PFSK-1 (cell line): Measurements from ENCODE around the gene RBBP9.

Experiments used
- FOXP2 ChIP-seq: optimal IDR thresholded peaks from 2 replicates; pipeline ENCODE3; 2011; ENCODE audit warnings: borderline replicate concordance, control low read depth, inconsistent platforms; ENCODE audit not compliant: insufficient read depth; ENCODE audit errors: extremely low read length, extremely low read depth
- POLR2AphosphoS5 ChIP-seq: IDR thresholded peaks from 2 replicates; pipeline ENCODE4 v1.6.1; 2012; ENCODE audit warnings: low read depth, mild to moderate bottlenecking, control low read depth, low read length, moderate library complexity
- SIN3A ChIP-seq: IDR thresholded peaks from 2 replicates; pipeline ENCODE4 v1.6.1; 2012; ENCODE audit warnings: mild to moderate bottlenecking, low read length, moderate library complexity, borderline replicate concordance; ENCODE audit not compliant: insufficient read depth
- TAF1 ChIP-seq: IDR thresholded peaks from 2 replicates; pipeline ENCODE4 v1.6.1; 2012; ENCODE audit warnings: low read length, control low read depth, borderline replicate concordance; ENCODE audit not compliant: insufficient read depth
- TF ChIP-seq, protein P1 (sequence below), 2 experiments: IDR thresholded peaks; 2 replicates each; pipeline versions ENCODE4 v1.6.1 to v1.8.0; 2011 to 2012; ENCODE audit warnings: low read depth in 2 of 2, low read length in 2 of 2, control low read depth in 1 of 2, inconsistent platforms in 1 of 2, mild to moderate bottlenecking in 1 of 2, moderate library complexity in 1 of 2; ENCODE audit not compliant: insufficient read depth in 1 of 2

The RBBP9 gene

DNA sequence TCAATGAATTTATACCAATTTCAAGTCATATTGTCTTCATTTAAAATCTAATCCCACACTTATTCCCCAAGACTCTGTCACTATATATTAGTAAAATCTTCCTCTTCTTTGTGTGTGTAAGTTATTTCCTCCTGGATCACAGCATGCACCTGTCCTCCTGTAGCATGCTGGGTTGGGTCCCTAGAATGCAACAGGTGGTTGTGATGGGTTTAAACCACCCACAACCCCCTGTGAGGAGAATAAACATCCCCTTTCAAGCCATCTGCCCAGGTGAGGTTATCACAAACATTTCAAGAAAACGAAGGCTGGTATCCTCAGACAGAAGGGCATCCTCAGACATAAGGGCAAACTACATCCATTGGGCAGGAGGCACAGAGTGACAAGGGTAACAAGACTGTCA lies 56.6 kb downstream of the RBBP9 start:
- TF ChIP-seq TAF1 (no peak), POLR2AphosphoS5 (no peak), SIN3A (no peak), FOXP2 (no peak)
- TF ChIP-seq, protein P1, sequence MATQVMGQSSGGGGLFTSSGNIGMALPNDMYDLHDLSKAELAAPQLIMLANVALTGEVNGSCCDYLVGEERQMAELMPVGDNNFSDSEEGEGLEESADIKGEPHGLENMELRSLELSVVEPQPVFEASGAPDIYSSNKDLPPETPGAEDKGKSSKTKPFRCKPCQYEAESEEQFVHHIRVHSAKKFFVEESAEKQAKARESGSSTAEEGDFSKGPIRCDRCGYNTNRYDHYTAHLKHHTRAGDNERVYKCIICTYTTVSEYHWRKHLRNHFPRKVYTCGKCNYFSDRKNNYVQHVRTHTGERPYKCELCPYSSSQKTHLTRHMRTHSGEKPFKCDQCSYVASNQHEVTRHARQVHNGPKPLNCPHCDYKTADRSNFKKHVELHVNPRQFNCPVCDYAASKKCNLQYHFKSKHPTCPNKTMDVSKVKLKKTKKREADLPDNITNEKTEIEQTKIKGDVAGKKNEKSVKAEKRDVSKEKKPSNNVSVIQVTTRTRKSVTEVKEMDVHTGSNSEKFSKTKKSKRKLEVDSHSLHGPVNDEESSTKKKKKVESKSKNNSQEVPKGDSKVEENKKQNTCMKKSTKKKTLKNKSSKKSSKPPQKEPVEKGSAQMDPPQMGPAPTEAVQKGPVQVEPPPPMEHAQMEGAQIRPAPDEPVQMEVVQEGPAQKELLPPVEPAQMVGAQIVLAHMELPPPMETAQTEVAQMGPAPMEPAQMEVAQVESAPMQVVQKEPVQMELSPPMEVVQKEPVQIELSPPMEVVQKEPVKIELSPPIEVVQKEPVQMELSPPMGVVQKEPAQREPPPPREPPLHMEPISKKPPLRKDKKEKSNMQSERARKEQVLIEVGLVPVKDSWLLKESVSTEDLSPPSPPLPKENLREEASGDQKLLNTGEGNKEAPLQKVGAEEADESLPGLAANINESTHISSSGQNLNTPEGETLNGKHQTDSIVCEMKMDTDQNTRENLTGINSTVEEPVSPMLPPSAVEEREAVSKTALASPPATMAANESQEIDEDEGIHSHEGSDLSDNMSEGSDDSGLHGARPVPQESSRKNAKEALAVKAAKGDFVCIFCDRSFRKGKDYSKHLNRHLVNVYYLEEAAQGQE (IDR thresholded peaks at IDR 0.05; ENCODE audit: insufficient read depth in 1 of 2, low read depth in 2 of 2, low read length in 2 of 2): no peak

DNA sequence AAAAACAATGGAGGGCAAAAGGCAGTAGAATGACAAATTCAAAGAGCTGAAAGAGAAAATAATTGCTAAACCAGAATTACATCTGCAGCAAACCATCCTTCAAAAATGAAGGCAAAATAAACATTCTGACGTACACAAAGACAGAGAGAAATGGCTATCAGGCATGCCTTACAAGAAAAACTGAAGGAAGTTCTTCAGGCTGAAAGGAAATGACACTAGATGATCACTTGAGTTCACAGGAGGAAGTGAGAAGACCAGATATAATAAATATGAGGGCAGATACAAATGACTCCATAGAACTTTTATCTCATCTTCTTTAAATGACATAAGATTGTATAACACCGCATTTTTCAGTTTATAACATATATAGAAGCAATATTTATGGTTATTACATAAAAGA lies 60.2 kb downstream of the RBBP9 start:
- TF ChIP-seq, protein P1 (IDR thresholded peaks at IDR 0.05; ENCODE audit: insufficient read depth in 1 of 2, low read depth in 2 of 2, low read length in 2 of 2): no peak
